SK-N-SH (cell line): ENCODE results near the gene MYO9B. TPM values are rescaled to one million over a fixed set of nuclear protein-coding genes. Genes with fewer than 3 reads are reported as not detected.

Experiments used
- CTCF ChIA-PET: fragments of 300-600, 350-600 bp; formaldehyde crosslinking; extraction: SDS; loops from one replicate; lab custom pipeline; 2021; lab: Yijun Ruan, JAX
- POLR2A ChIA-PET: fragments of 350-600 bp; sonication (Branson Sonifier 250); formaldehyde crosslinking; extraction: SDS; loops from one replicate; lab custom pipeline; 2020; ENCODE audit warnings: antibody characterized with exemption, inconsistent platforms; lab: Yijun Ruan, JAX
- DNase-seq: peaks from one replicate; pipeline ENCODE4 v3.0.0; 2012
- H2AFZ ChIP-seq: fragments of 200-600 bp; sonication (generic); 2 replicates; pipeline ENCODE4 v1.8.1; 2016; ENCODE audit warnings: antibody characterized with exemption, mild to moderate bottlenecking, low read depth
- H3F3A ChIP-seq: fragments of 200-600 bp; sonication (generic); replicated peaks from 2 replicates; pipeline ENCODE3; 2016; ENCODE audit warnings: antibody characterized with exemption, mild to moderate bottlenecking; ENCODE audit not compliant: insufficient read depth
- H3K27ac ChIP-seq, 2 experiments: fragments of 200-500 bp in 1 of 2; fragments of 200-600 bp in 1 of 2; sonication (Bioruptor generic) in 1 of 2; sonication (generic), shearing (Covaris generic) in 1 of 2; 2 replicates each; pipeline versions ENCODE4 v1.5.1 to v1.6.1; 2014 to 2016; ENCODE audit warnings: low read depth in 2 of 2, inconsistent platforms in 1 of 2, low read length in 1 of 2, mild to moderate bottlenecking in 1 of 2, mixed read lengths in 1 of 2
- H3K27me3 ChIP-seq: fragments of 200-600 bp; sonication (generic), shearing (Covaris generic); 2 replicates; pipeline ENCODE4 v1.6.1; 2016; ENCODE audit warnings: mixed run types; ENCODE audit not compliant: insufficient read depth
- H3K36me3 ChIP-seq, 2 experiments: fragments of 200-500 bp in 1 of 2; fragments of 200-600 bp in 1 of 2; sonication (Bioruptor generic) in 1 of 2; sonication (generic) in 1 of 2; replicated peaks in 1 of 2; 2 replicates each; pipeline versions ENCODE3 to v1.5.1; 2014 to 2016; ENCODE audit warnings: low read length in 1 of 2, mild to moderate bottlenecking in 1 of 2; ENCODE audit not compliant: insufficient read depth in 2 of 2, control insufficient read depth in 1 of 2
- H3K4me1 ChIP-seq, 2 experiments: fragments of 200-500 bp in 1 of 2; fragments of 200-600 bp in 1 of 2; sonication (Bioruptor generic) in 1 of 2; sonication (generic), shearing (Covaris generic) in 1 of 2; 2 replicates each; pipeline versions ENCODE4 v1.5.1 to v1.6.1; 2014 to 2016; ENCODE audit warnings: low read depth in 1 of 2, low read length in 1 of 2, mixed run types in 1 of 2; ENCODE audit not compliant: insufficient read depth in 2 of 2, control insufficient read depth in 1 of 2
- H3K4me2 ChIP-seq: fragments of 200-600 bp; sonication (generic), shearing (Covaris generic); 2 replicates; pipeline ENCODE4 v1.6.1; 2017; ENCODE audit warnings: mixed run types
- H3K4me3 ChIP-seq, 2 experiments: fragments of 200-500 bp in 1 of 2; fragments of 200-600 bp in 1 of 2; sonication (Bioruptor generic) in 1 of 2; sonication (generic), shearing (Covaris generic) in 1 of 2; 2 replicates each; pipeline versions ENCODE4 v1.5.1 to v1.8.1; 2014 to 2016; ENCODE audit warnings: low read depth in 2 of 2, inconsistent platforms in 1 of 2, low read length in 1 of 2, mild to moderate bottlenecking in 1 of 2, mixed read lengths in 1 of 2, moderate library complexity in 1 of 2
- H3K79me2 ChIP-seq: fragments of 200-600 bp; sonication (generic); 2 replicates; pipeline ENCODE4 v1.8.1; 2017; ENCODE audit warnings: mild to moderate bottlenecking; ENCODE audit not compliant: insufficient read depth
- H3K9ac ChIP-seq: fragments of 200-600 bp; sonication (generic); 2 replicates; pipeline ENCODE4 v1.6.1; 2017; ENCODE audit warnings: mixed run types
- H3K9me2 ChIP-seq: fragments of 200-600 bp; sonication (generic); 2 replicates; pipeline ENCODE4 v1.6.1; 2017; ENCODE audit warnings: mixed run types
- H3K9me3 ChIP-seq: fragments of 200-600 bp; sonication (generic); 2 replicates; pipeline ENCODE4 v1.6.1; 2017; ENCODE audit warnings: mixed run types, mild to moderate bottlenecking, moderate library complexity
- H4K20me1 ChIP-seq: fragments of 200-600 bp; sonication (generic); 2 replicates; pipeline ENCODE4 v1.6.1; 2017; ENCODE audit warnings: mild to moderate bottlenecking, mixed run types; ENCODE audit not compliant: insufficient read depth
- CHD2 ChIP-seq: fragments of 150-350 bp; IDR thresholded peaks from 2 replicates; pipeline ENCODE4 v1.6.1; 2018; ENCODE audit warnings: low read length; ENCODE audit not compliant: partially characterized antibody
- EP300 ChIP-seq, 2 experiments: IDR thresholded peaks; 2 replicates each; pipeline versions ENCODE4 v1.4.0 to v1.6.1; 2012; ENCODE audit warnings: borderline replicate concordance in 1 of 2, low read depth in 1 of 2, low read length in 1 of 2
- FOXJ3 ChIP-seq: sonication (generic); formaldehyde crosslinking; IDR thresholded peaks from 2 replicates; pipeline ENCODE4 v1.5.1; 2020; ENCODE audit warnings: mild to moderate bottlenecking, missing genetic modification reagents
- IRF3 ChIP-seq: fragments of 150-350 bp; IDR thresholded peaks from 2 replicates; pipeline ENCODE4 v1.6.1; 2016; ENCODE audit warnings: mild to moderate bottlenecking, low read depth, low read length
- MXI1 ChIP-seq: IDR thresholded peaks from 2 replicates; pipeline ENCODE4 v1.6.1; 2012; ENCODE audit warnings: mild to moderate bottlenecking, low read depth, low read length, improper control_type of control experiment
- NFIC ChIP-seq: IDR thresholded peaks from 2 replicates; pipeline ENCODE4 v1.4.0; 2012; ENCODE audit warnings: borderline replicate concordance
- NRF1 ChIP-seq: IDR thresholded peaks from 2 replicates; pipeline ENCODE4 v1.6.1; 2012; ENCODE audit warnings: low read depth, mild to moderate bottlenecking, low read length
- PBX3 ChIP-seq: IDR thresholded peaks from 2 replicates; pipeline ENCODE4; 2012
- RCOR1 ChIP-seq: fragments of 150-350 bp; IDR thresholded peaks from 2 replicates; pipeline ENCODE4 v1.6.1; 2017; ENCODE audit warnings: antibody characterized with exemption, low read length
- RFX5 ChIP-seq: IDR thresholded peaks from 2 replicates; pipeline ENCODE4 v1.6.1; 2012; ENCODE audit warnings: mild to moderate bottlenecking, improper control_type of control experiment, low read length
- RXRA ChIP-seq: IDR thresholded peaks from 2 replicates; pipeline ENCODE4 v1.4.0; 2012; ENCODE audit warnings: low read depth, mild to moderate bottlenecking, borderline replicate concordance
- SIN3A ChIP-seq: IDR thresholded peaks from 2 replicates; pipeline ENCODE4 v1.6.1; 2012; ENCODE audit warnings: low read depth, mild to moderate bottlenecking, low read length, moderate library complexity, borderline replicate concordance
- SMC3 ChIP-seq: IDR thresholded peaks from 2 replicates; pipeline ENCODE4 v1.6.1; 2012; ENCODE audit warnings: low read depth, low read length, improper control_type of control experiment
- TAF1 ChIP-seq: IDR thresholded peaks from 2 replicates; pipeline ENCODE4 v1.6.1; 2012; ENCODE audit warnings: low read depth, mild to moderate bottlenecking, low read length, moderate library complexity, borderline replicate concordance
- TEAD4 ChIP-seq: IDR thresholded peaks from 2 replicates; pipeline ENCODE4 v1.4.0; 2012; ENCODE audit warnings: mild to moderate bottlenecking, borderline replicate concordance; ENCODE audit not compliant: insufficient read depth
- USF1 ChIP-seq: IDR thresholded peaks from 2 replicates; pipeline ENCODE4 v1.4.0; 2012; ENCODE audit warnings: low read depth, borderline replicate concordance
- YY1 ChIP-seq: IDR thresholded peaks from 2 replicates; pipeline ENCODE4 v1.4.0; 2012; ENCODE audit warnings: low read depth, mild to moderate bottlenecking
- ZBTB33 ChIP-seq: IDR thresholded peaks from 2 replicates; pipeline ENCODE4 v1.4.0; 2012; ENCODE audit warnings: low read depth, borderline replicate concordance
- WGBS: methylation state at CpG from one replicate; pipeline ENCODE4 v1.1.6; 2017; ENCODE audit warnings: low lambda C conversion rate; 5-methylcytosine and 5-hydroxymethylcytosine counted together
- polyA plus RNA-seq, 3 experiments: library from polyadenylated mRNA; depleted of rRNA; stranded (reverse); fragments of >200 nt; gene quantifications; 2 replicates each; pipeline ENCODE4 v1.2.3, GENCODE V29; 2012

Gene MYO9B
- polyA plus RNA-seq, 1 of the 3 experiments (the other 2 are of a cell fraction): 37.6 TPM

- CTCF ChIA-PET: interaction anchor here (0.5 to 4.0 kb wide), 5 partner anchors 9 to 213 kb away, joined by 3 to 32 read pairs (median 4); partner anchors contain the start of gene ANKLE1
These were observed 6.4 kb upstream of the MYO9B start for GRCh38 chr19:17069193-17069592.

GRCh38 chr19:17070421-17070820 is 5.2 kb upstream of the MYO9B start:
- ChIA-PET POLR2A (interaction anchor here (1.4 kb wide), 1 partner anchor 145 kb away, joined by 3 read pairs; no protein-coding TSS in a partner anchor), CTCF (interaction anchor here (1.1 to 4.0 kb wide), 3 partner anchors 8 to 212 kb away, joined by 3 to 32 read pairs (median 5); partner anchors contain the start of gene ANKLE1)
- Histone ChIP-seq H3K9me2 (no peaks in the 10 kb centered on the region), H3K9ac (no peak overlapping the region), H3K4me1 (peaks cover 0 to 9% of the 10 kb centered on the region in 2 experiments; a peak in 1 of 4 replicates), H3K36me3 (no peaks in the 10 kb centered on the region), H3K27ac (no peak overlapping the region), H2AFZ (no peak overlapping the region), H3K9me3 (no peaks in the 10 kb centered on the region), H3K27me3 (no peaks in the 10 kb centered on the region), H3K4me2 (no peak overlapping the region), H3K79me2 (peaks cover 38% of the 10 kb centered on the region), H3K4me3 (no peak overlapping the region), H4K20me1 (no peaks in the 10 kb centered on the region), H3F3A (peaks cover 11% of the 10 kb centered on the region)
- whole genome bisulfite sequencing: 99% methylated on average over 12 of the region's 12 CpGs
- no peak for DNase-seq
- TF ChIP-seq TAF1: no peak
- TF ChIP-seq IRF3: no peak
- no peak for TF ChIP-seq FOXJ3
- no peak for TF ChIP-seq SMC3
- no peak for TF ChIP-seq YY1
- TF ChIP-seq TEAD4: no peak
- TF ChIP-seq CHD2: no peak
- TF ChIP-seq NFIC: no peak
- no peak for TF ChIP-seq MXI1
- no peak for TF ChIP-seq ZBTB33
- no peak for TF ChIP-seq PBX3
- no peak for TF ChIP-seq RFX5
- TF ChIP-seq EP300 (IDR thresholded peaks at IDR 0.05; ENCODE audit: borderline replicate concordance in 1 of 2, low read depth in 1 of 2, low read length in 1 of 2): no peak
- no peak for TF ChIP-seq NRF1
- TF ChIP-seq SIN3A: no peak
- TF ChIP-seq USF1: no peak
- TF ChIP-seq RCOR1: no peak

More at GRCh38 chr19:17069193-17069592, 6.4 kb upstream of the MYO9B start:
- no peak for DNase-seq
- POLR2A ChIA-PET: interaction anchor here (0.7 kb wide), 1 partner anchor 145 kb away, joined by 5 read pairs; no protein-coding TSS in a partner anchor
- Histone ChIP-seq H3K4me3 (no peak overlapping the region), H3K79me2 (peaks cover 39% of the 10 kb centered on the region), H3K27ac (no peak overlapping the region), H3K9me3 (0 out of 2 replicates have a peak, but pooled peaks cover under 1% of the 10 kb centered on the region), H3K36me3 (peaks cover 0 to 4% of the 10 kb centered on the region in 2 experiments), H3F3A (peaks cover 11% of the 10 kb centered on the region), H3K4me2 (no peak overlapping the region), H3K9ac (no peak overlapping the region), H4K20me1 (no peaks in the 10 kb centered on the region), H3K4me1 (peaks cover 0 to 3% of the 10 kb centered on the region in 2 experiments; a peak in 1 of 4 replicates), H3K27me3 (no peaks in the 10 kb centered on the region), H2AFZ (no peak overlapping the region), H3K9me2 (no peaks in the 10 kb centered on the region)
- 86% methylated on average over 5 of the region's 9 CpGs for WGBS
- TF ChIP-seq EP300 (IDR thresholded peaks at IDR 0.05; ENCODE audit: borderline replicate concordance in 1 of 2, low read depth in 1 of 2, low read length in 1 of 2) (no peak), TAF1 (no peak), CHD2 (no peak), RXRA (no peak), SMC3 (no peak)
